GM18870 (cell line): ENCODE measurements around the gene GFOD2.
A peak's percentile ranks its signal among the peaks of the same experiment; 100 is the strongest.

Experiments used
- ATAC-seq: cut with Tn5 transposase; IDR thresholded peaks from one replicate; pipeline ENCODE4 v1.9.1; 2021; ENCODE audit warnings: moderate library complexity; ENCODE audit not compliant: unreplicated experiment

GFOD2 gene

GRCh38 chr16:67660564-67661028, 58.5 kb downstream of the GFOD2 start, which contains the start of gene PARD6A:
Gene PARD6A (plus strand): TSS chr16:67660960. CDS start chr16:67661039, 79 bp downstream.
- ATAC-seq: peak; percentile 47

GRCh38 chr16:67659675-67660563, 59.2 kb downstream of the GFOD2 start, which contains the start of gene ACD:
Gene ACD (minus strand): TSS chr16:67660260. CDS start chr16:67660220, 40 bp downstream.
- peak; percentile 39 for ATAC-seq

- no peak for ATAC-seq
Measured at GRCh38 chr16:67658849-67659674, 60.1 kb downstream of the GFOD2 start.

- ATAC-seq: no peak
Measured at GRCh38 chr16:67657751-67658518, 61.2 kb downstream of the GFOD2 start.

- ATAC-seq: no peak
Measured at GRCh38 chr16:67657017-67657608, 62.0 kb downstream of the GFOD2 start.

GRCh38 chr16:67656344-67657016, 62.6 kb downstream of the GFOD2 start:
- ATAC-seq: no peak

GRCh38 chr16:67655363-67655762, 63.8 kb downstream of the GFOD2 start:
- no peak for ATAC-seq

- ATAC-seq: no peak
Measured at GRCh38 chr16:67654403-67654911, 64.7 kb downstream of the GFOD2 start.

GRCh38 chr16:67653789-67654402, 65.2 kb downstream of the GFOD2 start:
- ATAC-seq: no peak

- ATAC-seq: no peak
Measured at GRCh38 chr16:67653128-67653788, 65.9 kb downstream of the GFOD2 start.

- no peak for ATAC-seq
Measured at GRCh38 chr16:67652578-67653127, 66.5 kb downstream of the GFOD2 start.

- ATAC-seq: no peak
Measured at GRCh38 chr16:67651847-67652246, 67.3 kb downstream of the GFOD2 start.

GRCh38 chr16:67651039-67651438, 68.1 kb downstream of the GFOD2 start:
- no peak for ATAC-seq

- ATAC-seq: no peak
Measured at GRCh38 chr16:67650023-67650422, 69.1 kb downstream of the GFOD2 start.

- ATAC-seq: no peak
Measured at GRCh38 chr16:67649494-67649931, 69.6 kb downstream of the GFOD2 start.

- ATAC-seq: no peak
Measured at GRCh38 chr16:67648764-67649407, 70.2 kb downstream of the GFOD2 start.

GRCh38 chr16:67648088-67648763, 70.9 kb downstream of the GFOD2 start:
- no peak for ATAC-seq
